Vagina (tissue), 2 donors: ENCODE measurements around the gene PPP4R3B.

ENCODE experiments used
- POLR2A ChIP-seq, 2 donors: fragments of 450-650 bp; IDR thresholded peaks; one replicate each; pipeline ENCODE4 v1.6.1; 2017; ENCODE audit warnings: antibody characterized with exemption in 2 of 2, mild to moderate bottlenecking in 2 of 2, moderate library complexity in 2 of 2
- TF ChIP-seq, protein P1 (sequence below), 3 experiments: fragments of 450-650 bp in 2 of 3; fragments of 200-600 bp in 1 of 3; sonication (generic) in 1 of 3; IDR thresholded peaks; one replicate each; pipeline ENCODE4 v1.5.1; 2017 to 2019; ENCODE audit warnings: antibody characterized with exemption in 3 of 3, mild to moderate bottlenecking in 2 of 3, moderate library complexity in 2 of 3

DNA sequence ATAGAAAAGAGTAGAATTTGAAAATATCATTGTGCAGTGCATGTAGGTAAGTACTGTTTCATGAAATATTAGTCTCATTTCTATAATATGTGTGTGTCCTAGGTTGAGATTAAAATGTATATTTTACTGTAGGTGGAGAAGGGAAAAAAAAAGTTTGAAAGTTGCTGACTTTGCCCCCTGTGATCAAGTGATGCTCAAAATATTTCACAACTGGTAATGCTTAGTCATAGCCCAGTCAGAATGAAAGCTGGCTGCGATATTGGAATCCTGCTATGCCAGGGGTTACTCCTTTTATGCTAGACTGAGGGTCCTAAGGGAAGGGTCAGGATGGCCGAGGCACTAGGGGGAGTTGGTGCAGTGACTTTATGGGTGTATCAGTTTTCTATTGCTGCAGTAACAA, 117.4 kb downstream of the PPP4R3B start:
- no peak for TF ChIP-seq POLR2A (IDR thresholded peaks at IDR 0.05)
- TF ChIP-seq, protein P1, sequence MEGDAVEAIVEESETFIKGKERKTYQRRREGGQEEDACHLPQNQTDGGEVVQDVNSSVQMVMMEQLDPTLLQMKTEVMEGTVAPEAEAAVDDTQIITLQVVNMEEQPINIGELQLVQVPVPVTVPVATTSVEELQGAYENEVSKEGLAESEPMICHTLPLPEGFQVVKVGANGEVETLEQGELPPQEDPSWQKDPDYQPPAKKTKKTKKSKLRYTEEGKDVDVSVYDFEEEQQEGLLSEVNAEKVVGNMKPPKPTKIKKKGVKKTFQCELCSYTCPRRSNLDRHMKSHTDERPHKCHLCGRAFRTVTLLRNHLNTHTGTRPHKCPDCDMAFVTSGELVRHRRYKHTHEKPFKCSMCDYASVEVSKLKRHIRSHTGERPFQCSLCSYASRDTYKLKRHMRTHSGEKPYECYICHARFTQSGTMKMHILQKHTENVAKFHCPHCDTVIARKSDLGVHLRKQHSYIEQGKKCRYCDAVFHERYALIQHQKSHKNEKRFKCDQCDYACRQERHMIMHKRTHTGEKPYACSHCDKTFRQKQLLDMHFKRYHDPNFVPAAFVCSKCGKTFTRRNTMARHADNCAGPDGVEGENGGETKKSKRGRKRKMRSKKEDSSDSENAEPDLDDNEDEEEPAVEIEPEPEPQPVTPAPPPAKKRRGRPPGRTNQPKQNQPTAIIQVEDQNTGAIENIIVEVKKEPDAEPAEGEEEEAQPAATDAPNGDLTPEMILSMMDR (IDR thresholded peaks at IDR 0.05) = no peak
